GM08714 (cell line): ENCODE data around the gene KCNJ9.
"Not testable (repeated sequence)": the region's sequence is repeated elsewhere in the genome, so short reads cannot be mapped to it uniquely, and the experiment has no call there.

Source experiments
- H3K4me3 ChIP-seq: fragments of 200-500 bp; sonication (Bioruptor generic); 2 replicates; pipeline ENCODE4 v1.5.1; 2014; ENCODE audit warnings: mild to moderate bottlenecking, low read length, inconsistent platforms
- ZNF274 ChIP-seq: IDR thresholded peaks from 2 replicates; pipeline ENCODE4 v1.6.1; 2012; ENCODE audit warnings: mild to moderate bottlenecking, low read depth, low read length

Gene KCNJ9

DNA sequence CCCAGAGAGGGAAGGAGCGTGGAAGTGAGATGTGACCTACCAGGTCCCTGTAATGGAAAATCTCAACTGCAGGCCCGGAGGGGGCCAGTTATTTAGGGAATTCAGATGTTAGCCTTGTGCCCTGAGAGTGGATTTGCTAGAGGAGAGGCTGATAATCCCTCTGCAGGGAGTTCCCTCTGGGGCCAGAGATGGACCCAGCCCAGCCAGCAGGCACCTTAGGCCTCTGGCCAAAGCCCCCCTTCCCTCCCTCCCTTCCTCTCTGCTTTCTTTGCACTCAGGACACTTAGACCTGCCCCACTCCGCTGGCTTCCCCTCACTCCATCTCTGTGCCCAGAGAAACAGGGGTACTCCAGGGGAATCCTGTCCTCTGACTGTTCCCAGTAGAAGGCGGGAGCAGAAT is 32.7 kb downstream of the KCNJ9 start:
- H3K4me3 ChIP-seq, result no peak overlapping the region
- TF ChIP-seq ZNF274, result no peak

DNA sequence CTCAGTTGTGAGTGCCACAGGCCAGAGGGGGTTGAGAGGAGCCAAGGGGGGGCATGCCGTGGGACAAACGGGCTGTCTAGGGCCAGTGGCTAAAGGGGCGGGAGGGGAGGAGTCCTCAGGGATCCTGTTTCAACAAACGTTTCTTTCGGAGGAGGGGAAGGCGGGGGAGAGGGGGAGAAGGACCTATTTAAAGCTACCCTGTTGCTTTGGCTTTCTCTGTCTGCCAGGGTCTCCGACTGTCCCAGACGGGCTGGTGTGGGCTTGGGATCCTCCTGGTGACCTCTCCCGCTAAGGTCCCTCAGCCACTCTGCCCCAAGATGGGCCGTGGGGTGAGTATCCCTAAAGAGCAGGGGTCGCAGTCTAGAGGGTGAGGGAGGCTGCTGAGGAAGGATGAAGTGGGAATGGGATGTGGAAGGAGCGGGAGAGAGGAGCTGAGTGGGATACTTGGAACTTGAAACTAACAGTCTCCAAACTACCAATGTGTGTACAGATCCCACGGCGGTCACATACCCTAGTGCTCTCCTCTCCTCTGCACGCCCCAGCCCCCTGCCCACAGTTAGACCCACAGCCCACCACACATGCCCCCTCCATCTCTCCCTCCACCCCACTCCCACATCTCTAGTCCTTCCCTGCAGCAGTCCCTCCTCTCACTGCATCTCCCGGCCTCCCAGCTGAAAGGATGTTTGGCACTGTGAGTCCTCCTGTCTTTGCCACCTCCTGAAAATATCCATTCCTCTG is 34.4 kb downstream of the KCNJ9 start, which contains the start of gene ATP1A2:
TSS of gene ATP1A2 (plus strand) at position 215 of the 738 bp plus-strand sequence. CDS start at position 318, 103 bp downstream.
- no peak within 1 kb of the TSS for H3K4me3 ChIP-seq
- no peak for TF ChIP-seq ZNF274

DNA sequence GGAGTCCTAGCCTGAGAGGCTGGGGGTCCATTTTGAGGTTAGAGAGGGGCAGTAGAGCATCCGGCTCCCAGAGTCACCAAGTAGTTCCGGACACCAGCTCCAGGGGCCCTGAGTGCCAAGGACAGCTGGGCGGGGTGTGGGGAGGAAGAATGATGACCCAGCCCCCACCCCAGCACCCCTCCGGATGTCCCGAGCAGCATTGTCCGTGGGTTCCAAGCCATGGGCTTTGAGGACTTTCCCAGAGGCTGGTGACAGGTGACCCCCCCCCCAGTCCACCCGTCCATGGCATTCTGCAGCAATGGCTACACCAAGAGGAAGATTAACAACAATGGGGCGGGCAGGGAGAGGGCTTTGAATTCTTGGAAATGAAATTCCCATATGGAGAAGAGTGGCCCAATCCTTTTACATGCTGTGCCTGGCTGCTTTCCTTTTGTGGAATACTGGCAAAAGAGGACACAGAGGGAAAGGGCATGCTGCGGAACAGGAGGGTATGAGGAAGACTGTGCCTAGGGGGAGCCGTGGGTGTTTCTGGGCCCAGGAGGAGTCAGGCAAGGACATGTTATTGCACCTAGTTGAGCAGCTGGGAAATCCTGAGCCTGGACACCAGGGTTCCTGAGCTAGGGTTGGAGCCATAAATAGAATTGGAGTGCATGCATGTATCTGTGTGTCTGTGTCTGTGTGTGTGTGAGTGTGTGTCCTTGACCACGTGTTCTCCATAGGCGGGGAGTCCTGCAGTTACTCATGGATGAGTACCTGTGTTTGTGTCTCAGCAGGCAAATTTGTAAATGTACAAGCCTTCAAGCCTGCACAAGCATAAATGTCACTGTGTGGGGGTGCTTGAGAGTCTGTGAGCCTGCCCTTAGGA is 35.2 kb downstream of the KCNJ9 start:
- no peak for TF ChIP-seq ZNF274

DNA sequence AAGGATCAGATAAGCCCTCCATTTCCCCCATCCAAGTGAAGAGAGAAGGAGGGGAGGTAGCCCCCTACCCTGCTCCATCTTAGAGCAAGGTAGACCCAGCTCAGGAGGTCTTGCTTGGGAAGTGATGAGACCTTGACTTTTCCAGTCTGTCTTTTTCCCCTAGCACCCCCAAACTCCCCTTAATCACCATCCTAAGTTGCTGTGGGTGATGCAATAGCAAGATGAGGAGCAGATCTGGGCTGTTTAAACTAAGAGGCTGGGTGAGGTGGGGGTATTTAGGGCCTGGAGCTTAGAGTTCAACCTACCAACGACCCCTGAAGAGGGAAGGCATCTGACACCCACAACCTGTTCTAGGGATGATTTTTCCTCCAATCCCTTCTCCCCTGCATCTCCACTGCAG is 36.0 kb downstream of the KCNJ9 start:
- H3K4me3 ChIP-seq, result no peak overlapping the region
- no peak for TF ChIP-seq ZNF274

More for the DNA sequence above, 35.2 kb downstream of the KCNJ9 start:
- H3K4me3 ChIP-seq, result no peak overlapping the region

DNA sequence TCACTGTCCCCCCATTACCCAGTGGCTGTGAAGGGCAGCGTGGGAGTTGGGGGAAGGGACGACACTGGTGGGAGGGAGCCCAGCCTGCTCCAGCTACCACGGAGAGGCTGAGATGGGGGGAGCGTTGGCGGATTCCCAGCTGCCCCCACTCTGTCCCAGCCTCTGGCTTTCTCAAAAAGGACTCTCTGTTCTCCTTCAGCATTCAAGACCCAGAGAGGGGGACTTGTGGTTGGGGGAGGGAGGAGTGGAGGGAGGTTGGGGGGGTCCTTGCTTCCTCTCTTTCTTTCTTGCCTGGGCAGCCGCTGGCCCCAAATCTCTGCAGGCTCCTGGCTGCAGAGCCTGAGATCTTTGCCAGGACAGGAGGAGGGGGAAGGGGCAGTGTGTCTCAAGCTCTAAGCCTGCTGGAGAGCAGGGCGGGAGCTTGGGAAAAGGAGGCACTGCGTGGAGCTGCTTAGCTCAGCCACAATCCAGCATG is 36.4 kb downstream of the KCNJ9 start:
- no peak for TF ChIP-seq ZNF274
- no peak overlapping the region for H3K4me3 ChIP-seq

DNA sequence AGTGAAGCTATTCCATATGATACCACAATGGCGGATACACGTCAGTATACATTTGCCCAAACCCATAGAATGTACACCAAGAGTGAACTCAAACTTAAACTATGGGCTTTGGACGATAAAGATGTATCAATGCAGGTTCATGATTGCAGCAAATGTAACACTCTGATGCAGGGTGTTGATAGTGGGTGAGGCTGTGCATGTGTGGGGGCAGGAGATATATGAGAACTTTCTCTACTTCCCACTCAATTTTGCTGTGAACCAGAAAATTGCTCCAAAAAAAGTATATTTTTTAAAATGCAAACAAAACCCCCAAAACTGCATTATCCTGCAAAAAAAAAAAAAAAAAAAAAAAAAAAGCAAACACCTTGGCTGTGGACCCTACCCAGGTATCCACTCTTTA is 37.6 kb downstream of the KCNJ9 start:
- H3K4me3 ChIP-seq, result no peak overlapping the region
- TF ChIP-seq ZNF274, result no peak

DNA sequence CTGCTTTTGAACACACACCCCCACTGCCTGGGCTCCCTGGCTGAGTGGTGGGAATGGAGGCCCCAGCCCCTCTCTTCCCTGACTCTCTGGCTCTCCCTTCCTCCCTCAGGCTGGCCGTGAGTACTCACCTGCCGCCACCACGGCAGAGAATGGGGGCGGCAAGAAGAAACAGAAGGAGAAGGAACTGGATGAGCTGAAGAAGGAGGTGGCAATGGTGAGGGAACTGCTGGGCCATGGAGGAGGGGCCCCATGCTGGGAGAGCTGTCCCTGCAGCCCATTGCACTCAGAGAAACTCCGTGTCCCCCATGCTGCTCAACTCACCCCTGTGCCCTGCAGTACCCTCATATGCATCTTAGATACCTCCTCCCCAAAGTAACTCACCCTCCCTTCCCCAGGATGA is 39.5 kb downstream of the KCNJ9 start:
- no peak overlapping the region for H3K4me3 ChIP-seq
- no peak for TF ChIP-seq ZNF274

DNA sequence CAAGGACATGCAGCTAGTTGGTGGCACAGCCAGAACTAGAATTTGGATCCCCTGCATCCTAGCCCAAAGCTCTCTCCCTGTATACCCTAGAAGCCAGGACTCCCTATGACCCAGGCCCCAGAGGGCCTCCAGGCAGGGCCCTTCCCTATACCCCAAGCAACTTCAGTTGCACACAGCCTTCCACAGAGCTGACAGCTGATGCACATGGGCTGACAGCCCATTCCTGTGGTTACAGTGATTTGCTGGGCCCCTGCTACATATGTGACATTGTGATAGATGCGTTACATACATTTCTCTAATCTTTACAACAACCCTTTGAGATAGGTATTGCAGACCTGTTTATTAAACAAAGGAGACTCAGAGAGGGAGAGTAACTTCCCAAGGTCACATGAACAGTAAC is 40.0 kb downstream of the KCNJ9 start:
- no peak overlapping the region for H3K4me3 ChIP-seq
- TF ChIP-seq ZNF274, result no peak

DNA sequence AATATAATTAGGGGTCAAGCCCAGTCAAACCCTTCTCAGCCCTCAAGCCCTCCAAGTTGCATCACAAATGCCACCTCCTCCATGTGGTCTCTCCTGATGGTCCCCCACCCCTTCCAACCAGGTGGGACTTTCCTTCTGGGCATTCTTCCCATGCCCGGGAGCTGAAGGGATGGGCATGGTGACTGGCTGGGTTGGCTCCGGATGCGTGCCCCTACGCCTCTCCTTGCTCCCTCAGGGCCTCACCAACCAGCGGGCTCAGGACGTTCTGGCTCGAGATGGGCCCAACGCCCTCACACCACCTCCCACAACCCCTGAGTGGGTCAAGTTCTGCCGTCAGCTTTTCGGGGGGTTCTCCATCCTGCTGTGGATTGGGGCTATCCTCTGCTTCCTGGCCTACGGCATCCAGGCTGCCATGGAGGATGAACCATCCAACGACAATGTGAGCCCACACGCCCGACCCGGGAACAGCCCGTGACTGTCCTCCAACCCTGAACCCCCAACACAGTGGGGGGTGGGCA is 41.7 kb downstream of the KCNJ9 start:
- H3K4me3 ChIP-seq, result no peak overlapping the region
- no peak for TF ChIP-seq ZNF274

DNA sequence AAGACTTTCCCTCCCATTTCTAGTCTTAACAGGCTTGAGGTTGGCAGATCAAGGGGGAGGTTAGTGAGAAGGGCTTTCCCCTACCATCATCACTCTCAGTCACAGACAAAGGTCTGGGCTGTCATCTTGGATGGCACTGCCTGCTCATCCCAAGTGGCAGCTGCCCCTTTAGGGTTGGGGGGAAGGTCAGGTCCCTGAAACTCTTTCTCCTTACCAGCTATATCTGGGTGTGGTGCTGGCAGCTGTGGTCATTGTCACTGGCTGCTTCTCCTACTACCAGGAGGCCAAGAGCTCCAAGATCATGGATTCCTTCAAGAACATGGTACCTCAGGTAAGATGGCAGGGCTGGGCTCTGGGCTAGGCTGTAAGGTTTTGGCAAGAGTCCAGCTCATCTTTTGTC is 42.4 kb downstream of the KCNJ9 start:
- no peak overlapping the region for H3K4me3 ChIP-seq
- TF ChIP-seq ZNF274, result no peak

DNA sequence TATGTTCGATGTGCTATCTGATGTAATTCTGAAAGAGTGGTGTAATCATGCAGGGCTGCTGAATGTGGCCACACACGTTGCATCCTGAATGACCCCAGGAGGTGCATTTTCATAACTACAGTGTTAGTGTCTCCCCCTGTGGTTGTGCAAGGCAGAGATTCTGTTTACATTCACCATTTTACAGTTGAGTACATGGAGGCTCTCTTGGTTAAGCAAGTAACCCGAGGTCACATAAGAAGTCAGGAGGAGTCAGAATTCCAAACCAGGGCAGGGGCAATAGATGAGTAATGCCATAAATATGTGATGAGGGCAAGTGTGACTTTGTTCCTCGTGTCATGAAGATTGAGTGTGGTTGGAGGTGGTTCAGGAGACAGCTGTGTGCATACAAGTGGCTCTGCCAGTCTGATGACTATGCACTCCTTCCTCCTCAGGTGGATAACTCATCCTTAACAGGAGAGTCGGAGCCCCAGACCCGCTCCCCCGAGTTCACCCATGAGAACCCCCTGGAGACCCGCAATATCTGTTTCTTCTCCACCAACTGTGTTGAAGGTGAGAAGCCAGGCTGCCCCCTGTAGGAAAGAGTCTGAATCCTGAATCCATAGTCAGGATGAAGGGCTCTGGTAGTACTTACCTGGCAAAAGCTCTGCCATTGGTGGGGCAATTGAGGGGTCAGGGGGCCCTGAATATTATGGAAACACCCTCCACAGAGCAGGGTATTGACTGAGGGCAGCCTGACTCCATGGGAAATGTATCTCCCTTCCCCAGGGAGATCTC is 43.6 kb downstream of the KCNJ9 start:
- no peak for TF ChIP-seq ZNF274
- H3K4me3 ChIP-seq, result no peak overlapping the region

DNA sequence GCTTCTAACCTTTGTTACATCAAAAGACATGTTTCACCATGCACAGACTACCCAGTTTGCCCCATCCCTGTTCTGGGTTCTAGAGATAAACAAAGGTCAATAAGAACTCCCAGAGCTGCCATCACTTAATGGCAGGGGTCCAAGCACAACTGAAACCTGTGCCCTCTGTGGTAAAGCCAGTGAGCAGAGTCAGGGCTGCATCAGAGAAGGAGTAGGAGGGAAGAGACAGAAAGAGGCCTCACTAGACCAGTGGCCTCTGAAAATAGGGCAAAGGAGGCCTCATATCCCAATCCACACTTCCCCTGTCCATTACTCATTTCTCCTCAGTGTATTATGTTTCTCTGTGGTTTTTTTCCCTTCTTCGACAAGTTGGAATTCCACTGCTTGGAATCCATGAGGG is 44.4 kb downstream of the KCNJ9 start:
- H3K4me3 ChIP-seq, result no peak overlapping the region
- no peak for TF ChIP-seq ZNF274

DNA sequence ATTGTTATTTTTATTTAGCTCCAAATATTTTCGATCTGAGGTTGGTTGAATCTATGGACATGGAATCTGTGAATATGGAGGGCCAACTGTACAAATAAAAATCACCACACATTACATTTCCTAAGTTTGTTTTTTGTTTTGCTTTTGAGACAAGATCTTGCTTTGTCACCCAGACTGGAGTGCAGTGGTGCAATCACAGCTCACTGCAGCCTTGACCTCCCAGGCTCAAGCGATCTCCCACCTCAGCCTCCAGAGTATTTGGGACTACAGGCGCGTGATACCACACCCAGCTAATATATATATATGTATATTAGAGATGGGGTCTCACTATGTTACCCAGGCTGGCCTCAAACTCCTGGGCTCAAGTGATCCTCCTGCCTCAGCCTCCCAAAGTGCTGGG is 45.0 kb downstream of the KCNJ9 start:
- H3K4me3 ChIP-seq, result not testable (repeated sequence)

DNA sequence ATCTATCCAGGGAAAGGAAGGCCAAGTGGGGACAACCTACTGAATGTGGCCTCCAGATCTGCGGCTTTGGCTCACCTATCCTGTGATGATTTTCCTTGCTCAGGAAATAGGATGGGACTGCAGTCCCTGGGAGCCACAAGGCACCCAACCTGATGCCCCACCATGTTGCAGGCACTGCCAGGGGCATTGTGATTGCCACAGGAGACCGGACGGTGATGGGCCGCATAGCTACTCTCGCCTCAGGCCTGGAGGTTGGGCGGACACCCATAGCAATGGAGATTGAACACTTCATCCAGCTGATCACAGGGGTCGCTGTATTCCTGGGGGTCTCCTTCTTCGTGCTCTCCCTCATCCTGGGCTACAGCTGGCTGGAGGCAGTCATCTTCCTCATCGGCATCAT is 46.0 kb downstream of the KCNJ9 start:
- H3K4me3 ChIP-seq, result no peak overlapping the region
- no peak for TF ChIP-seq ZNF274
